Adipocyte (in vitro differentiated cells): ENCODE data around the gene RABL3.
"Not testable (repeated sequence)": the region's sequence is repeated elsewhere in the genome, so short reads cannot be mapped to it uniquely, and the experiment has no call there.

Experiments
- DNase-seq: peaks from one replicate; pipeline ENCODE4 v3.0.0-alpha.2; 2015; ENCODE audit warnings: low read depth
- H3K27me3 ChIP-seq: replicated peaks from 2 replicates; pipeline ENCODE4 v1.7.0; 2013; ENCODE audit warnings: mild to moderate bottlenecking, low read length, moderate library complexity; ENCODE audit not compliant: control insufficient read depth, insufficient read depth
- H3K36me3 ChIP-seq: 2 replicates; pipeline ENCODE4 v1.7.0; 2013; ENCODE audit warnings: low read length, mild to moderate bottlenecking, moderate library complexity; ENCODE audit not compliant: control insufficient read depth, insufficient read depth, severe bottlenecking
- H3K4me1 ChIP-seq: 2 replicates; pipeline ENCODE4 v1.7.0; 2013; ENCODE audit warnings: mild to moderate bottlenecking, low read length, moderate library complexity; ENCODE audit not compliant: control insufficient read depth, insufficient read depth
- H3K4me3 ChIP-seq: 2 replicates; pipeline ENCODE4 v1.7.0; 2013; ENCODE audit warnings: mild to moderate bottlenecking, low read length, moderate library complexity
- H3K9ac ChIP-seq: 2 replicates; pipeline ENCODE4 v1.7.0; 2013; ENCODE audit warnings: mild to moderate bottlenecking, low read length, moderate library complexity
- H3K9me3 ChIP-seq: 2 replicates; pipeline ENCODE4 v1.7.0; 2013; ENCODE audit warnings: mild to moderate bottlenecking, low read length, moderate library complexity; ENCODE audit not compliant: control insufficient read depth

The RABL3 gene

DNA sequence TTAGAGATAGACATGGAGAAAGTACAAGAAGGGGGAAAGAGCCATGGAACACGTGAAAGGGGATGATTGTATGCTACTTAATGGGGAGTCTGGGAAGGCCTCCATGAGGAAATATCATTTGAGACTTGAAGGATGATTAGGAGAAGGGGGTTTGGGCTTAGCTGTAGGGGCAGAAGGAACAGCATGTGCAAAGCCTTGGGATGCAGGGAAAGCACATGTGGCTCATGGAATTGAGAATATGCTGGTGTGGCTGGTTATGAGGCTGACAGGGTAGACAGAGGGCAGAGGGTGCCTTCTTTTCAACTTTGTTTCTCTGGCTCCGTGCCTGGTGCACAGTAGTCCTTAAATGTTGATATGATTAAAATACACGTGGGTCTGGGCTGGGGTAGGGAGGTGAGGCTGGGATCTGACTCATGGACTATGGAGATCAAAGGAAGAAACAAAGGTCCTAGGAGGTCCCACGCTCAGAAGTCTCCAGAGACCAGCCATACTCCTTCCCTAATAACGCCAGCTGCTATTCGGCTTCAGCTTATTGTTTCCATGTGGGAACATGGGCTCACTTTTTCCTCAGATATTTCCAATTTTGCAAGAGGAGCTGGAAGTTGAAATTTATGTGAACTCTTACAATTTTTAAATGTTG, 1.4 kb upstream of the RABL3 start:
- DNase-seq: peak; percentile 33
- Histone ChIP-seq H3K27me3 (no peaks in the 10 kb centered on the region), H3K4me3 (peak overlapping the region; percentile 91), H3K4me1 (peaks cover 23% of the 10 kb centered on the region), H3K9me3 (no peaks in the 10 kb centered on the region), H3K36me3 (no peaks in the 10 kb centered on the region), H3K9ac (peak overlapping the region; percentile 91)

DNA sequence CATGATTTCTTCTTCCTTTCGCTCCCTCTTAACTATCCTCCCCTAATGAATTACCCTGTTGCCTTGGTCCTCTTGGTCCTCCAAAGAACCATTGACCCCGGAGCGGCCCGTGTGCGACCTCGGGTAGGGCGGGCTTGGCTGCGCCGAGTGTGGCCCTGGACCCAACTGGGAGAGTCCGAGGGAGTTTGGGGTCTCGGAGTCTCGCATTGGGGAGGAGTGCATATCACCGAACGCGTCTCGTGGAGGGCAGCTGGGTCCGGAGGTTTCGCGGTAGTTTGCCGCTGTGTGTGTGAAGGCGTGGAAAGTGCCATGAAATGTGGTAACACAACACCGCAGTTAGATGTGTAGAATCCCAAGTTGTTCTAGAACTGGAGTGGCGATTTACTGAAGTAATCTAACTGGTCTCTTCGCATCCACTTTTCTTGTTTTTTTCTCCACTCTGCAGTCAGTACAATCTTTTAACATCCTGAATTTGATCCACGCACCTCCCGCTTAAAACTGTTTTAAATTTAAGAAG, 591 bp upstream of the RABL3 start:
- H3K4me1 ChIP-seq: peaks cover 23% of the 10 kb centered on the region
- no peaks in the 10 kb centered on the region for H3K27me3 ChIP-seq
- peak overlapping the region; percentile 91 for H3K4me3 ChIP-seq
- DNase-seq: peak; percentile 71
- peak overlapping the region; percentile 91 for H3K9ac ChIP-seq
- H3K9me3 ChIP-seq: no peaks in the 10 kb centered on the region
- no peaks in the 10 kb centered on the region for H3K36me3 ChIP-seq

DNA sequence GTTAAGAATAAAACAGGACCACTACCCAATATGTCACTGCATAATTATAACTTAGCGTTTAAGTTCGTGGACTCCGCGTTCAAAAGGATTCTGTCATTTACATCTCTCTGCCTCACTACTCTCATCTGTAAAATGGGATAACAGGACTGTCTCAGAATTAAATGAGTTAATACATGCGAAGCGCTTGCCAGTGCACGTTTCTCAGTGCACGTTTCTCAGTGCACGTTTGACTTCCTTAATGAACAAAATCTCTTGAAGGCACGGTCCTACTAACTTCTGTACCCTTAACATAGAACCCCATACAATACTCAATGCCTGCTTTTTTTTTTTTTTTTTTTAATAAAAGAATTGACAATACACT, 499 bp downstream of the RABL3 start:
- no peaks in the 10 kb centered on the region for H3K9me3 ChIP-seq
- no peaks in the 10 kb centered on the region for H3K27me3 ChIP-seq
- peaks cover 23% of the 10 kb centered on the region for H3K4me1 ChIP-seq
- H3K36me3 ChIP-seq: peaks cover 4% of the 10 kb centered on the region
- no peak for DNase-seq
- H3K4me3 ChIP-seq: peak overlapping the region; percentile 91
- H3K9ac ChIP-seq: peak overlapping the region; percentile 91

DNA sequence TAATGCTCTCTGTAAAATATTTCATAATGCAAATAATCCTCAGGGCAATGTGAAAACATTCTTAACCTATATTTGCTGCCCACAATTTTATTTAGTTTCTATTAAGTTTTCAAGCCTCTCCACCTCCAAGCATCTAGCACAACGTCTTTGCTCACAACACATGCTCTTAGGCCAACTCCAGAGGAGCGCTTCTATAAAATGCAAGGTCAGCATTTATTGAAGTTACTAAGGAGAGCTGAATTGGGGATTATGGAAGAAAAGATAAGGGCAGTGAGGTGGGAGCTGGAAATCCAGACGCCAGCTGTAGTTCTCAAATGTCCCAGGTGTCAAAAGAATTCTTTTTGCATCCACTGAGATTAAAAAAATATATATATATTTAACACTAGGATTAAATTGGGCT, 996 bp downstream of the RABL3 start:
- no peaks in the 10 kb centered on the region for H3K9me3 ChIP-seq
- peak overlapping the region; percentile 91 for H3K9ac ChIP-seq
- no peaks in the 10 kb centered on the region for H3K27me3 ChIP-seq
- no peak for DNase-seq
- peaks cover 23% of the 10 kb centered on the region for H3K4me1 ChIP-seq
- H3K36me3 ChIP-seq: peaks cover 4% of the 10 kb centered on the region
- H3K4me3 ChIP-seq: peak overlapping the region; percentile 91

DNA sequence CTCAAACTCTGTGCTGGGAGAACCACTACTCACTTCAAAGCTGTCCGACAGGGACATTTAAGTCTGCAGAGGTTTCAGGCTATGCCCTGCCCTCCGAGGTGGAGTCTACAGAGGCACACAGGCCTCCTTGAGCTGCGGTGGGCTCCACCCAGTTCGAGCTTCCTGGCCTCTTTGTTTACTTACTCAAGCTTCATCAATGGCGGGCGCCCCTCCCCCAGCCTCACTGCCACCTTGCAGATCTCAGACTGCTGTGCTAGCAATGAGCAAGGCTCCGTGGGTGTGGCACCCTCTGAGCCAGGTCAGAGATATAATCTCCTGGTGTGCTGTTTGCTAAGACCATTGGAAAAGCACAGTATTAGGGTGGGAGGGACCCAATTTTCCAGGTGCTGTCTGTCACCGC, 4.3 kb downstream of the RABL3 start:
- H3K36me3 ChIP-seq: not testable (repeated sequence)

DNA sequence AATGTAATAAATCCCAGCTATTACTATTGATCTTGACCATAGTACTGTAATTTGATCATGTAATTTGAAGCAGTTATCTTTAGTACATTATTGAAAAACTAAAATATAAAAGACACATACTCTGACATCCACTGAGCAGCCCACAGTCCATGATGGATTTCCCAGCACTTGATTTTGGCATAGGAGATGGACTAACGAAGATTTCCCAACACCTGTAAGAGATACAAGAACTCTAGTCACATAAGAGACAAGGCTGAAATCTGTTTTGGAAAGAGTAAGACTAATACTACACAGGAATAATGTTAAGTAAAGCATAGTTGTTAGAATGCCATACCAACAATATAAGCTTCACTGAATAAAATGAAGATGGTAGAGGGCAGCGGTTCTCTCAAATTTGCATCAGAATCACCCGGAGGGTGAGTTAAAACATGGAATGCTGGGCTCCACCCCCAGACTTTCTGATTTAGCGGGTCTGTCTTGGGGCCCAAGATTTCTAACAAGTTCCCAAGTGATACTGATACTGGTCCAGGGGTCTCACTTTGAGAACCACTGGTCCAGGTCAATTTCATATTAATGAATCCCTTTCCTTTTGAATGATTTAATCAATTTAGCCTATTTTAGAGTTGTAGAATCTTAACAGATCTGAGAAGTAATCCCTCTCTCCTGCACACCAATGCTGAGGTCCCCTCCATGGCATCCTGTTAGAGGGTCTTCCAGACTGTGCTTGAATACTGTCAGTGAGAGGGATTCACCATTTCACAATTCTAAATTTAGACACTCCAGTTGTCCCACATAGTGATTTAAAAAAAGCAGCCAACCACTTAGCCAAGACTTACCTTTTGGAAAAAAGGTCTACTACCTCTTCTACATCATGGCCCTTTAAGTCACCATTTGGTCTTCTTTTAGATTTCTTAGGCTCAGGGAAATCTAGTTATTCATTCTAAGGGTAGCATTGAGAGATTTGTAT, 11.5 kb downstream of the RABL3 start:
- Histone ChIP-seq H3K4me1 (no peaks in the 10 kb centered on the region), H3K9me3 (no peaks in the 10 kb centered on the region), H3K4me3 (no peak overlapping the region), H3K9ac (no peak overlapping the region), H3K36me3 (peaks cover 21% of the 10 kb centered on the region), H3K27me3 (no peaks in the 10 kb centered on the region)
- no peak for DNase-seq

More for the DNA sequence above, 4.3 kb downstream of the RABL3 start:
- H3K4me3 ChIP-seq, H3K4me1 ChIP-seq, H3K9me3 ChIP-seq, DNase-seq, H3K27me3 ChIP-seq, H3K9ac ChIP-seq: not testable (repeated sequence)

DNA sequence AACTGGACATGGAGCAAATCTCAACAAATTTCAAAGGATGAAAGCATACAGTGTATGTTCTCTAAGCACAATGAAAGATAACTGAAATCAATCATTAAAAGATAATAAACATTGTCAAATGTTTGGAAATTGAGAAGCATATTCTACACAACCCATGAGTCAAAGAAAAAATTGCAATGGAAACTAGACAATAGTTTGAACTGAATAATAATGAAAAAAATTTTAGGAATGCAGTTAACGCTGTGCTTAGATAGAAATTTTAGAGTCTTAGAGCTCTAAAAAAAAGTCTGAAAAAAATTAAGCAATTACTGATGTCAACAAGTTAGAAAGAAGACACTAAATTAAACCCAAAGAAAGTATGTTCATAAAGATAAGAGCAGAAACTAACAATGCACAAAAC, 15.5 kb downstream of the RABL3 start:
- Histone ChIP-seq H3K36me3 (peaks cover 21% of the 10 kb centered on the region), H3K9ac (no peak overlapping the region), H3K27me3 (no peaks in the 10 kb centered on the region), H3K4me1 (no peaks in the 10 kb centered on the region), H3K9me3 (no peaks in the 10 kb centered on the region), H3K4me3 (no peak overlapping the region)
- peak; percentile 27 for DNase-seq

DNA sequence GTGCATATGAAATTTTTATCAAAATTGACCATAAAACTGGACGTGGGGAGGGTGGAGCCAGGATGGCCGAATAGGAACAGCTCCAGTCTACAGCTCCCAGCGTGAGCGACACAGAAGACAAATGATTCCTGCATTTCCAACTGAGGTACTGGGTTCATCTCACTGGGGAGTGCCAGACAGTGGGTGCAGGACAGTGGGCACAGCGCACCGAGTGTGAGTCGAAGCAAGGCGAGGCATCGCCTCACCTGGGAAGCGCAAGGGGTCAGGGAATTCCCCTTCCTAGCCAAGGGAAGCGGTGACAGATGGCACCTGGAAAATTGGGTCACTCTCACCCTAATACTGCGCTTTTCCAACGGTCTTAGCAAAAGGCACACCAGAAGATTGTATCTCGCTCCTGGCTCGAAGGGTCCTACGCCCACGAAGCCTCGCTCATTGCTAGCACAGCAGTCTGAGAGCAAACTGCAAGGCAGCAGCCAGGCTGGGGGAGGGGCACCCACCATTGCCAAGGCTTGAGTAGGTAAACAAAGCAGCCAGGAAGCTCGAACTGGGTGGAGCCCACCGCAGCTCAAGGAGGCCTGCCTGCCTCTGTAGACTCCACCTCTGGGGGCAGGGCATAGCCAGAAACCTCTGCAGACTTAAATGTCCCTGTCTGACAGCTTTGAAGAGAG, 23.0 kb downstream of the RABL3 start:
- H3K9me3 ChIP-seq, DNase-seq, H3K9ac ChIP-seq, H3K4me1 ChIP-seq, H3K36me3 ChIP-seq, H3K27me3 ChIP-seq, H3K4me3 ChIP-seq: not testable (repeated sequence)

DNA sequence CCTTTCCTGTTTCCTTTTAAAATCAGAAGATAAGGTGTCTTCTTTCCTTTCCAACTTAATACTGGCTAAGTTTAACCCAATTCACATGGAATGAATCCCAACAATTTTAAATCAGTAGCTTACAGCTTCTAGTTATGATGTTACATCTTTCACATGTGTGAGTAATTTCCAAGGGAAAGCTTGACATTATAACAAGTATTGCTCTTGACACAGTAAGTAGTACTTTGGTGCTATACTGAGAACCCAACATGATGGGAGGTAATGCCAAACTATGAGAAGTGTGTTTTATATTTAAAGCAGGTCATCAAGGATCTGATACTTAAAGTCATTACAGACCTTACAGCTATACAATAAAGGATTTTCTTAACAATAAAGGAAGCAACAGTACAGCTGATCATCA, 29.1 kb downstream of the RABL3 start:
- H3K9me3 ChIP-seq: no peaks in the 10 kb centered on the region
- H3K4me1 ChIP-seq: peaks cover 4% of the 10 kb centered on the region
- no peak overlapping the region for H3K9ac ChIP-seq
- no peaks in the 10 kb centered on the region for H3K27me3 ChIP-seq
- no peak for DNase-seq
- H3K36me3 ChIP-seq: peaks cover 8% of the 10 kb centered on the region
- no peak overlapping the region for H3K4me3 ChIP-seq

DNA sequence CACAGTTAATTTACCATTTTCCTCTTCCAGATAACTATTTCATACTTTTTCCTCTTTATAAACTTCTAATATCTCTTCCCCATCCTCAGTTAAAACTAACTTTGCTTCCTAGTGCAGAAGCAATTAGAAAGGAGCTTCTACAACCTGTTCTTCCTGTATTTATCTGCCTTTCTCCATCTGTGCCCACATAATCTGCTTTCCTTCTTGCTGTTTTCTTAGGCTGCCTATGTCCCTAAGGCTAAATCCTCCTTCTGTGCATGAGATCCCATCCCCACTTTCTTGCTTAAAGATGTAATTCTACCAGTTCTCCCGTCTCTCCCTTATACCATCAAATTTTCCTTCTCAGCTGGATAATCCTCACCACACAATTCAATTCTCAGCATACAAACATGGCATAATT, 31.9 kb downstream of the RABL3 start:
- Histone ChIP-seq H3K4me3 (no peak overlapping the region), H3K4me1 (peaks cover 16% of the 10 kb centered on the region), H3K9ac (no peak overlapping the region), H3K9me3 (no peaks in the 10 kb centered on the region), H3K27me3 (no peaks in the 10 kb centered on the region), H3K36me3 (peaks cover 8% of the 10 kb centered on the region)
- DNase-seq: no peak

DNA sequence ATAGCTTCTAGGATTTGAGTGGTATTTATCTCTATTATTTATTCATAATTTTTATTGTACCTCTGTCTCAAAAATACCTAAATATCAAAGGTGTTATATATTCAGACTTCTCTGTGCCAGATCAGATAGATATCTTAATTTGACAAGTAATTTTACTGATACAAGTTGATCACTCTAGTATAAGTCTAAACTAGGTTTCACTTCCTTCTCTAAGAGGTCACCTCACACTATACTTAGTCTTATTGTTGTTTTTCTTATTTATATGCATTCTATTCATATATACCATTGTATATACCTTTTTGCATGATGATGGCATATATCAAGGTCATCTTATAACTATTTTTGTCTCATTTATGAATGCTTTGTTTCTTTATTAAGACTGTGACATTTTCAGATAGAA, 33.9 kb downstream of the RABL3 start:
- H3K27me3 ChIP-seq: no peaks in the 10 kb centered on the region
- peaks cover 12% of the 10 kb centered on the region for H3K36me3 ChIP-seq
- H3K4me1 ChIP-seq: peaks cover 21% of the 10 kb centered on the region
- no peak overlapping the region for H3K4me3 ChIP-seq
- no peak for DNase-seq
- no peak overlapping the region for H3K9ac ChIP-seq
- H3K9me3 ChIP-seq: peaks cover under 1% of the 10 kb centered on the region
